HuH-7 (cell line): Measurements from ENCODE around the gene ZEB2.

Experiments
- DNase-seq: peaks from one replicate; pipeline ENCODE4 v3.0.0; 2011; ENCODE audit warnings: low spot score

The ZEB2 gene

DNA sequence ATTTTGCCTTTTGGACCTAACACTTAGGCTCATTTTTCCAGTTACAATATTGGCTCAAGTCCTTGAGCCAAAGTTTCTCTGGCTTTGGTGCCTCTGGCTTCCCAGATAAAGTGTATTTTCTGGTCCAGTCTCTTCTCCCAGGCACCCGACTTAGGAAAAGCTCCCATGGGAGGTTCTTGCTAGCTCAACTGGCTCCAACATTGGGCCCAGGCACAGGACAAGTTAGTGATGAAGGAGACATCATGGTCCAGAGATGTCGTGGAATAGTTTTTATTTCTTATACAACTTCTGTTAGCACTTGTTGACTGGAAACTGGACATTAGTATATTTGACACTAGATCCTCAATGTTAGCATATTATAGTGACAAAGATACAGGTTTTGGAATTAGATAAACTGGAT is 8.2 kb upstream of the ZEB2 start:
- no peak for DNase-seq

DNA sequence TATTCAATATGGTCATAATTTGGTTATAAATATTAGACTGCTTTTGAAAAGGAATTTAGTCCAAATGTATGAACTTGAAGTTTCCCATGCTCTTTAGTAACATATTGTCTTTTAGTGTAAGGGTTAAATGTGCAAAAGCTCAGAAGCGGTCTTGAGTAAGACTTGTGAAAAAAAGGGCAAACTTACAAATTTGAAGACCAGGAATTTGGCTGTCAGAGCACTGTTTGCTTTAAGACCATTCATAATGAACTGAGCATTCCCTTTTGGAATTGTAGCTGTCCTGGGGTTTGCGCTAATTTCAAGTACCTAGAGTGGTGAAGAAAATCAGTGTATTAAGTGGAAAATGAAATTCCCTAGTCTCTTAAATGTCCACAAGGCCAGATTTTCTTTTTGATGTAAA is 6.9 kb upstream of the ZEB2 start:
- no peak for DNase-seq

DNA sequence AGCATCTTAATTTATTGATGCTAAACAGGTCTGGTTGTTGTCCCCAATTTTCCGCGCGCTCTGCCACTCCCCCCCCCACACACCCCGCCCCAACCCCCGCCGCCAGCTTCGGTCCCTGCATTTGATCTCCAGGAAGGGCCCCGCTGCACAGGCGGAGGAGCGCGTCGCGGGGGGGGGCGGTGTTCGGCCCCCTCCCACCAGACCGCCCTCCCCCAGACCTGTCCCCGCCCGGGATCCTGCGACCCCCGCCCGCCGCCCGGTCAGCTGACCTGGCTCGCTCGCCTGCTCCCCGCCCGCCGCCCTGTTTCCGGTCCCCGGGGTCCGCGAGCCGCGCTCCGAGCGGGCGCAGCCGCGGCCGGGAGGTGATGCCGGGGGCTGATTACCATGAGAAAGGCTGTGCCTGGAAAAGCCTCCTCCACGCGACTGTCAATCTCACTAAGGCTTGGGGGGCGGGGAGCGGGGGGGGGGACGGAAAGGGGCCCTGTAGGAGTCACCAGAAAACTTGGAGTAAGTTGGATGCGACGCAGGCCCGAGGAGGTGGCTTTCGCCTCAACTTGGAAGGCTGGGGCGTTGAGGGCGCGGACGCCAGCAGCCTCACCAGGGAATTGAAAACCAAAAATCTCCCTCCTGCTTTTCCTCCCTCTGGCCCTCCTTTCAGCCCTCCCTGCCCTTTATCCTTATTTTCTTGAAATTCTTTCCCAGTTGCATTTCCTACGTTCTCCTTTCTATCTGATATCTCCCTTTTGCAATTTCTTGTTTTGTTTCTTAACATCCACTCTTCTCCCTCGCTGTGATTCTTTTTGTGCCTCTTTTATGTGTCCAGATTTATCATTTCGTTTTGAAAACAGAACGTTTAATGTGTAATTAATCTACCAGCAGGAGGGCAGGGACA is 4.4 kb upstream of the ZEB2 start:
- DNase-seq, result no peak

DNA sequence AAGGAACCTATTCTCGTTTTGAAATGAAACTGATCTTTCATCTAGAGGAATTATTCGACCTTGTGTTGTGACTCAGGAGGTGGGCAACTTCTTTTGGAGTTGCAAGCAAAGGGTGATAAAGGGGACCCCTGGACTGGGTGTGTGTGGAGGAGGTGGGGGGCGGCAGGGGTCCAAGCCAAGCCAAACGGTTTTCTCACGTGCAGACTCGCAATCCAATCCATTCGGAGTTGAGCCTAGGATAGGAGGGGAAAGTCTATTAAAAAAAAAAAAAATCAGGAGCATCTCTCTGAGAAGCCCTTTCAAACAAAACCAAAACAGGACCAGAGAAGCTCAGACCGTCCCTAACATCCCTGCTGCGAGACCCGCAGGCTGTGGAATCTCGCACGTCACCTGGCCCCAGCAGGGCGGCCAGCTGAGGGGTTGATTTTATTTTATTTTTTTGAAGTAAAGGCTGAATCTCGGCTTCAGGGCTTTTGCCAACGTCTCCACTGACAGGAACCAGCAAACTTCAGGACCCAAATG is 3.7 kb upstream of the ZEB2 start:
- no peak for DNase-seq

DNA sequence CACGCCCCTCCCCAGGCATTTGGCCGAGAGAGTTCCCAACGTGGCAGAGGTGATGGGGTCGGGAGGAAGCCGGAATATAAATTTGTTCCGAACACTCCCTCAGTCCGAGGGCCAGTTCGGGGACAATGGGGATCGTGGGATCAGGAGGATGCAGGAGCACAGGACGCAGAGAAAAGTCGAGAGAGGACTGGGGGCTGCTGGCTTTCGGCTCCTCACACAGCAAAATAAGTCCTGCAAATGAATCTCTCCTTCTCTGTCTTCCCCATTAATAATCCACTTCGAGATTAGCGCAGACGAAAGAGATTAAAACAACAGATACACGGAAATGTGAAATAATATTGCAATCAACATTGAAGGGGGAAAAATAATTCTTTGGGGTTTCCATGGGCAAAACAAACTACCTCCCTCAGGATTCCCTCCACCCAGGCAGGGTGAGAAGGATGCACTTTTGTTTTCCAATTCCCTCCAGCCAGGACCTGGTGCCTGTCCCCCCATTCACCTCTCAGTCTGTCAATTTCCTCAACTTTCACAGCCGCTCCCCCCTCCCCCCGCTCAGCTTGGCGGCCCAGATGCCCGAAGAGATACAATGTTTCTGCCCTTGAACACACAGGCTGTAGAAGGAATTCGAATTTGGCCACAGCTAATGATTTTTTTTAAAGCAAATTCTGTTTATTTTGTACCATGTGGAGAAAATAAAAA is 3.1 kb upstream of the ZEB2 start:
- no peak for DNase-seq

DNA sequence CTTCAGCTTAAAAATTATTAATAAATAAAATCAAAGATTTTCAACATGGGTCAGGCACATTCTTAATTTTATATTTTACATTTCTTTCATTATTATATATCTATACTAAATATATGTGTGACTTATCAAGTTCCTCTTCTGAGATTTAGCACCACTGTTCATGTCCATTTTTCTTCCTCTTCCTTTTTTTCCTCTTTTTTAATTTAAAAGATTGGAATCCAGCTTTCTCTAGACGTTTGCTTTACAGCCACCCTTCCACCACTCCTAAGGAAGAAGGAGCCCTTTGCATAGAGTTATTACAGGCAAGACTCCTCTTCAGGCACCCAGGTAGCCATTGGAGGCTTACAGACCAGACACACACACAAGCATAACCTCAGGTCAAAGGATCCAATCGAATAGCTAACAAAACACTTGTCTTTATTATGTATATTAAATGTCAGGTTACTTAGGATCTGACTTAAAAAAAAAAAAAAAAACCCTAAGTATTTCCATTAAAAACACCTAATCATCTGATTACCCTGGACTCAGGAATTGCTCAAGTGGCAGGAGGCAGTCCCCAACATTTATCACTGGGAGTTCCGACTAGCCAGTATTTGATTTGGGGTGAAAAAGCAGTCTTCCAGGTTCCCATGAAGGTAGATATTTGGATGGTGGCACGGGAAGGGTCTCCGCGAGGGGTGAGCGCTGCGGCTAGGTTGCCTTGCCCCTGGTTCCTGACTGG is 2.4 kb upstream of the ZEB2 start:
- DNase-seq, result no peak

DNA sequence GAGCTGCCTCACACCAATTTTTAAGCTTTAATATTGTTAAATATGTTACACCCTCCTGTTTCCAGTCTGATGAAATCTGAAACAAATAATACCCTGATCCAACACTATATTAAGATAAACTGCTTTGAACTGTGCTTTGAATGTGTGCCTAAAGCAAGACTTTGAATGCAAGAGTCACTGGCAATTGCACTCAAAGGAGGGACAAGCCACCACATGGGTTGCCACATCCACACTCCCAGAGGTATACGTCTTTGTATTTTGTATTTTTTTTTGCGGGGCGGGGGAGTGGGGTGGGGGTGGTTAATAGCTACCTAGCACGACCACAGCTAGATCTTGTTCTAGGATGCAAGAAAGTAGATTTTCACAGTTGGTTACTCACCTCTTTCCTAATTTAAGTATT is 1.8 kb upstream of the ZEB2 start:
- DNase-seq, result no peak

DNA sequence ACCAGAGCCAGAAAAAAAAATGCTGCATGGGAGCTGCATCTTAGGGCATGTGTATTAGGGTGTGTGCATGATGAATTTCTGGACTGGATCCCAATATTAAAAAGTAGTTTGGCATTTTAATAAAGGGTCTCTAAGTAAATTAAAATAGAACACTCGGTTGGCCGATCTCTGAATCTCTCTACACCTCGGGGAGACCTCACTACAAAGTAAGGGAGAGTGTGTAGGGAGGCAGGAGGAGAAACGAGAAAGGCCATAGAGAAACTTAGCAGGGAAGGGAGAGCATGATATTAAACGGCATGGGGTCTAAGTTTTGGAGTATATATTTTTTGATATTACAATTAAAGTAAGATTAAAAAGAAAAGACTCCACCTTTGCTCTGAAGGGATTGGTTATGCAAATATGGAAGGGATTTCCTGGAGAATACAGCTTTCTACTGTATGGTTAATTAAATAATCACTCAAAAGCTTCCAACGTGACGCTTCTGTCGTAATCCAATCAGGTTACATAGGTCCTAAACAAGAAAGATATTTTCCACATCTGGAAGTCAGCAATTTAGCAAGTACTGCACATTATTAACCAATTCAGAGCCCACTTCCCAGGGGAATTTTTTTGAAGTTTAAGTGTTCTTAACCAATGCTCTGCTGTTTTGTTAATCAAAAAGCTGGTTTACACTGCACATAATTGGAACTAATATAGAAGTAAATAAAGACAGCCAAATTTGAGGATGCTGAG is 1.0 kb upstream of the ZEB2 start:
- DNase-seq, result no peak

DNA sequence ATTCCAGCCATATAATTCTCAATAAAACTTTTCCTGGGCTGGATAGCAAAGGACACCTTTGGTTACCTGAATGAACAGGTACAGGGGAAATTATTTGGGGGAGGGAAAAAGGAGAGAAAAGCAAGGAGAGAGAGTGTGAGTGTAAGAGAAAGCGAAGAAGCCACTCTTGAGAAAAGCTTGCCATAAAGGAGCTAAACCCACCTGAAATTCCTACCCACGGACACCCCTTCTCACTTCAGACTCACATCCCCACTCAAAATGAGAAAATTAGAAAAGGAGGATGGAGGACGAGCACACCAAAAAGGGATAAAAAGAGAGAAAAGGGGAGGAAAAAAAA is 354 bp downstream of the ZEB2 start:
- DNase-seq, result no peak

DNA sequence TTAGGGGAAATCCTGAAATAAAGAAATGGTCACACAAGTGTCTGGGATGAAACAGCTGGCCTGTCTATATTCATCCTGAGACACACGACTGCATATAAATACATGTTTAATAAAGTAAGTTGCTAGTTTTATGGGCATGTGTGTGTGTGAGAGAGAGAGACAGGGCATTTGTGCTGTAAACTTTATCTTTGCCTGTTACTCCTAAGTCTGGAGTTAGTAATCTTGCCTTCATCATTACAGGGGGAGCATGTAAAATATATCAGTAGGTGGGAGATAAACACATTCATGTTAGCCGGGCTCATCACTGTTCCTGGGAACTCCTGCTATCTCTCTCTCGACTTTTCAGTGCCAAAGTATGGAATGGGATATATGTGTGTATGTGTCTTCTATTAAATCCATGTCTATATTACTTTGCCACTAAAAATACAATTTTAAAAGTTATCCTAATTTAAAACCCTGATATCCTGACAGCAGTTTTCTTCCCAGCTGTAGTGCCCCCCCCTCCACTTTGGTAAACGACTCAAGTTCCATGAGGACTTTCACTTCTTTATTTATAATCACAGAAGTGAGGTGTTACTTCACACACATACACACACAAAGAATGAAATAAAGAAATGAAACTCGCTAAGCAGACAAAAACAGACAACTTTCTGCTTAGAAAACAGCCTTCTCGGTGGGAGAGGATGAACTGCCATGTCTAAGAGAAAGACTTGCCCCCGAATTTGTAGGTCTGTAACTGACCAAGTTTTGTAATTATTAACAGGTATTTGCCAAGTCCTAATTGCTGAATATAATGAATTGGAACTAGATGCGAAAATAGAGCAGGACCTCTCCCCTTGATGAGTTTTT is 947 bp downstream of the ZEB2 start:
- DNase-seq, result no peak

DNA sequence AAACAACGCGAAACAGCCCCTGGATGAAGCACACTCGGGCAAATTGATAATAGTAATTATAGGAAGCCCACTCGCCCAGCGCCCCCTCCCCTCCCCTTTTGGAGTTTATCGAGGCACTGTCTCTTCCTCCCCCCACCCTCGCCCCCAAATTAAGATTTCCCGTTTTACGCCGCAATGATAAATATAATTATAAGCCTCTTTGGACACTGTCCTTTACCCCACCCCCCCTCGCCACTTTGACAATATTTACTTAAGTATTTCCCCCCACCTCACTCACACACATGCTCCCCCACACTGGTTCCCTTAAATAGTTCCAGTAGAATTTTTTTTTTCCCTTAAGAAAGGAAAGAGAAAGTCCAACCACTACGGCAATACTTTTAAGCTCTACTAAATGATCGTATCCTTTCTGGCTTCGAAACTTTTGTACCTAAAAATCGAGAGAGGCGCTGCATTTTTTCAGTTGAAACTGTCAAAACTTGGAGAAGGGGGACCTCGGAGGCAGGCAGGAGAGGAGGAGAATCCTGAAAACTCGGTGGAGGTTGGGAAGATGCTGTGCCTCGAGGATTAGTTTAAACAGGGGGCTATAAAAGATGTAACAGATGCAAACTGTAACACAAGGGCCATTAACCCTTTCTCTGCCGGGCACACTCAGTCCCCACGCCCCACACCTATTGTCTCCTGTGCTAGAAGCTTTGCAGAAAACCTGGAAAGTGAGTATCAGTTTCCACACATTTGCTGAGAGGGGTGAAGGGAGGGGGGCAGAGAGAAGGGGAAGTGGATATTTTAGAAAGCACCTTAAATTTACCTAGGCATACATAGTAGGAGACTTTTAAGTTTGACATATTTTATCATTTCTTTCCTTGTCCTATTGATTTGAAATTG is 1.8 kb downstream of the ZEB2 start:
- DNase-seq, result no peak

DNA sequence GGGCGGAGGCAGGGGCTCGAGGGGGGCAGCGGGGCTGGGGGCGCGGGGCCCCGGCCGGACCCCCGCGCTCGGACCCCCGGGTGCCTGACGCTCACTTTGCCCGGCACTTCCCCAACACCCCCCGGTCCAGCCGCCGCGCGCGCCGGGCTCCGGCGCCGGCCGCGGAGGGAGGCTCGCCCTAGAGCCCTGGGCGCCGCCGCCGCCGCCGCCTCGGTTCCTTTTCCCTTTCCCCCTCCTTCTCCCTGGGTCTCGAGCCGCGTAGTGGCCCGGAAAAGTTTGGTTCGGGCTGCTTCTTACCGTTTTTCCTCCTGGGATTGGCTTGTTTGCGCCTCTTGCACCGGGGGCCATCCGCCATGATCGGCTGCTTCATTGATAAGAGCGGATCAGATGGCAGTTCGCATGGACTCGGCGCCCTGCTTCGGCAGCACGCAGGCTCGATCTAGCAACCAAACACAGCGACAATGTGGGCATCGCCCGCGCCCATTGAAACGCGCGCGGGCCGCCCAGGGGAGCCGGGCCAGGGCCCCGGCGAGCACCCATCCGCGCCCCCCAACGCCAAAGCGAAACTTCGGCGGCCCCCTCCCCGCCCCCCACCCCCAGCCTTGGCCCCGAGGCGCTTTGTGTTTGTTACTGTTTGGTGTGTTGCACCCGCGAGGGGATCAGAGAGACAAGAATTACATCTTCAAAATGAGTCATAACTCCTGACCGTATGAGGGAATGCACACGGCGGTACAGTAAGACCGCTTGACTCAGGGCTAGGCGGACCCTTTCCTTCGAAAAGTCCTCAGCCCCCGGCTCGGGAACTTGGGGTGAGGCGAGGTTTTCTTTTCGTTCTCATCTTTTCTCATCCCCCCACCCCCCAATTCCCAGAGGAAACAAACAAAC is 2.7 kb downstream of the ZEB2 start:
- peak; percentile 58 for DNase-seq

DNA sequence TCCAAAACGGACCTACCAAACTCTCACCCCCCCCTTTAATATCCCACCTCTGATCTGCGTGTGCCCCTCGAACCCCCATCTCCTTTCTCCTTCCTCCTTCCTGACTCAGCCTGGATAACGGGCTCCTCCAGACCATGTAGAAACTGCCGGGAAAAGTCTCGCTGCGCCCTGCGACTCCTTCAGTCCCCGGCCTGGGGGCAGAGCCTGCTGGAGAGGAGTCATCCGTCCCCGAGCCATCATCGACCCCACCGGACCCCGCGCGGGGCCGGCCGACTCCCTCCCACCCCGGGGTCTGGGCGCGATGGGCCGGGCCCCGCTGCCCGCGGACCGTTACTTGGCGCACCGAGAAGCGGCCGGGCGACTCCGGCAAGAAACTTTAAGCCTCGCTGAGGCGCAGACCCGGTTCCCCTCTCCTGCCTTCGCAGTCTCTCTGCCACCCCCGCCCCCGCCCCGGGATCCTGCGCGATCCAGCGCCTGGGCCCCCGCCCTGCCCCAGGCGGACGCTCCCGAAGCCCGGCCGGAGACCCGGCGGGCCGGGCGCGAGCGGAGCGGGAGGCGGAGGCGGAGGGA is 3.4 kb downstream of the ZEB2 start:
- DNase-seq, result no peak

DNA sequence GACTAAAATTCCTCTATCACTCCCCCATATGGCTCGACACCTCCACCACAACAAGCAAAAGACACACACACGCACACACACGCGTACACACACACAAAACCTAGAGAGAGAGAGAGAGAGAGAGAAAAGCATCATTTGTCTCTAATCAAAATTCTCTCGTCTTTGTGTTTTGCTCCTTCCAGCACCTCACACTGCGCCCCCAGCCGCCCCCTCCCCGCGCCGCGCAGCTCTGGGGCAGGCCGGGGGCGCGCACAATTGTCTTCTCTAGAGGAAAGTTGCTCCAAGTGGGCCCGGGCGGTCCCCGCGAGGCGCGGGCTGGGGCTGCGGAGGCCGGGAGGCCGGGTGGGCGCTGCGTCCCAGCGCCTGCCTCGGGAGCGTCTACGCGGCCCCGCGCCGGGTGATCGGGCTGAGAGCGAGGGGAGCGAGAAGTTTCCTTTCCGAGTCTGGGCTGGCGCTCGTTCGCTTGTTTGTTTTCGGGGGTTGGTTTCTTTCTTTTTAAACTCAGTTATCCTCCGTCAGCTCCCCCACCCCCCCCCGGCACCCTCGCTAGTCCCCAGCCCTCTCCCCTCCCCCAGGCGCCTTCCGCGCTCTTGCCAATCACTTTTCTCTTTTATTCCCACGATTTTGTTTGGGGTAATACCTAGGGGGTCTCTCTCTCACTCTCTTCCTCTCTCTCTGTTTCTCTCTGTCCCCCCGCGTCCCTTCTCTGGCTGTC is 4.1 kb downstream of the ZEB2 start:
- DNase-seq, result no peak

DNA sequence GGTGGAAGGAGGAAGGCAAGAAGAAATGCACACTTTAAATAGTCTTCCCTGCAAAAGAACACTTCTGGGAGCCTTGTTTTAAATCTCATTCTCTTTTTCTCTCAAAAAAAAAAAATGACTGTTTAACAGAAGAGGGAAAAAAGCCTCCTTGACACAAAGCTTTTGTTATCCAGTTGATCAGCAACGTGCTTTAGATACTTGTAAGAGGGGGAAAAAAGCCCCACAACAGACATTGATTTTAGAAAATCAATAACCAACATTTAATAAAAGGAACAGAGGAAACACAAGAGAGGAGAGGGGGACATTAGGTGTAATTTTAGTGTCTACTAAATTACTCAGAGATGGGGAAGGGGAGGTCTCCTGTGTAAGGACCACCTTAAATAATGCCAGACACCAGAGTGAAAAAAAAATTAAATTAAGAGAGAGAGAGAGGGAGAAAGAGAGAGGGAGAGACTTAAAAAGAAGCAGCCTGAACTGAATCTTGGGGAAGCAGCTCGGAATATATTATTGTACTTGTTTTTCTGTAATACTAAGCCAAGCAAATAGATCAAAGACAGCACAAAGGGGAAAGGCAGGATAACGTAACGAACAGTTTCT is 4.7 kb downstream of the ZEB2 start:
- DNase-seq, result no peak

DNA sequence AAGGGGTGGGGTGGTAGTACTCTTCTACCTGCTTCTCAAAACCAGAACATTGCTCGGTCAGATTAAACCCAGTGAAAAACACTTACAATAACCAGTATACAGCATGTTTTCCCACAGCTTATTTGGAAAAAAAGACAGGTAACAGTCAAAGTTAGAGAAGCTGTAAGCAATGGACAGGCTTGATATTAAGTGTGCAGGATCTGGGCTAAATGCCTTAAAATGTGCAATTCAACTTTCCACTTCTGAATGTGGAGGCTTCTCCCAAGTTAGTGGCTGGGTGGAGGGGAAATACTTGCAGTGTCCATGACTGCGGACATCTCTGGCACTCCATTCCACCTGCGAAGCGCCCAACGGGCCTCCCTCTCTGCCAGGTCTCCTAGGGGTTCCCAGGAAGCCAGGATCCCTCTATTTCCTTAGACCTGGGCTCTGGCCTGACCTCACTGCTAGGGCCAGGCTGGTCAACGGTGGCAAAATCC is 5.3 kb downstream of the ZEB2 start:
- no peak for DNase-seq

DNA sequence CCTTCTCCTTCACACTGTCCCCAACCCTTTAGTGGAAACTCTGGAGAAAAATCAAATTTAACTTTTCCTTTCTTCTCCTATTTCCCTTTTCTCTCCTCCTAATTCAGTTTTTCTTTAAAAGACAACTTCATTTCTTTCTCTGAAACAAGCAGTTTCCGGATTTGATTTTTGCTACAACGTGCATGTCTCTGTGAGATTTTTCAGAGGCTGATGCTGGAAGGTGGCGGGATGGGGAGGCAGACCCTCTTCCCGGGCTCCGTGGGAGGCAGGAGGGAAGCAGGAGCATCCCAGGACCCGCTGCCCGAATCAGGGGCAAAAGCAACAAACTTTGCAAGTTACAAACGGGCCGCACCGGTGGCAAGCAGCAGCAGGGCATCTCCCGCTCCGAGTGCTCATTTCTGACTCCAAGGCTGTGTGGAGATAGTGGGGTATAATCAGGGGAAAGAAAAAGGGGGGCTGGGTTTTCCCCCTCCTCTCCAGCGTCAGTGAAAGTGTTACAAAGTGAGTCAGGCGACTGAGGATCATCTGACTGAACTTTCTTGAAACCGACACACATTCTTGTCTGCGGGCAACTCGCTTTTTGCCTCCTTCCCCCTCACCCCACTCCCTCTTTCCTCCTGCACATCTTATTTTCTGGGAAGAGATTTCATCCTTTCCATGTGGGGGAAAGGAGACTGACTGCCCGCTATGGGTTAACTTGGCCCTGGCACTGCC is 6.4 kb downstream of the ZEB2 start:
- DNase-seq, result no peak
